GM06990 (cell line): ENCODE measurements around the gene ARFGEF3.

Experiments
- DNase-seq: peaks from one replicate; pipeline ENCODE4 v3.0.0-alpha.2; 2011; ENCODE audit not compliant: insufficient read length; ENCODE audit errors: extremely low read depth
- H3K27me3 ChIP-seq: replicated peaks from 2 replicates; pipeline ENCODE4 v1.6.0; 2011; ENCODE audit warnings: low read length; ENCODE audit not compliant: control insufficient read depth, insufficient read depth
- H3K36me3 ChIP-seq: 2 replicates; pipeline ENCODE4 v1.5.1; 2011; ENCODE audit warnings: low read length; ENCODE audit not compliant: control insufficient read depth, insufficient read depth
- H3K4me3 ChIP-seq: replicated peaks from 2 replicates; pipeline ENCODE4 v1.5.1; 2011; ENCODE audit warnings: low read depth, mild to moderate bottlenecking, control low read depth, low read length
- CTCF ChIP-seq: IDR thresholded peaks from 2 replicates; pipeline ENCODE4 v1.5.1; 2011; ENCODE audit warnings: low read length, control low read depth, mild to moderate bottlenecking, inconsistent platforms; ENCODE audit not compliant: insufficient read depth, poor library complexity, severe bottlenecking

The ARFGEF3 gene

GRCh38 chr6:138336221-138336620 lies 174.5 kb downstream of the ARFGEF3 start:
- no peak for TF ChIP-seq CTCF
- no peak for DNase-seq
- Histone ChIP-seq H3K27me3 (no peaks in the 10 kb centered on the region; the same call in 1 of the 2 replicates), H3K36me3 (no peaks in the 10 kb centered on the region), H3K4me3 (no peak overlapping the region)

- no peak for DNase-seq
- H3K36me3 ChIP-seq, result no peaks in the 10 kb centered on the region
- H3K27me3 ChIP-seq, result no peaks in the 10 kb centered on the region; the same call in 1 of the 2 replicates
- no peak overlapping the region for H3K4me3 ChIP-seq
- TF ChIP-seq CTCF, result no peak
Observed at GRCh38 chr6:138337076-138337475, 175.3 kb downstream of the ARFGEF3 start.

GRCh38 chr6:138339024-138339423 lies 177.3 kb downstream of the ARFGEF3 start:
- TF ChIP-seq CTCF, result no peak
- no peak for DNase-seq
- Histone ChIP-seq H3K27me3 (no peaks in the 10 kb centered on the region; the same call in 1 of the 2 replicates), H3K36me3 (no peaks in the 10 kb centered on the region), H3K4me3 (no peak overlapping the region)

GRCh38 chr6:138341176-138341575 lies 179.4 kb downstream of the ARFGEF3 start:
- H3K36me3 ChIP-seq, result no peaks in the 10 kb centered on the region
- no peak overlapping the region for H3K4me3 ChIP-seq
- TF ChIP-seq CTCF, result no peak
- no peak for DNase-seq
- no peaks in the 10 kb centered on the region; the same call in 1 of the 2 replicates for H3K27me3 ChIP-seq

- no peak overlapping the region for H3K4me3 ChIP-seq
- no peak for TF ChIP-seq CTCF
- DNase-seq, result no peak
- H3K27me3 ChIP-seq, result no peaks in the 10 kb centered on the region; the same call in 1 of the 2 replicates
- H3K36me3 ChIP-seq, result no peaks in the 10 kb centered on the region
Observed at GRCh38 chr6:138343112-138343511, 181.4 kb downstream of the ARFGEF3 start.
